Measurements from ENCODE around the gene UNCX. TPM values are rescaled to one million over a fixed set of nuclear protein-coding genes. Genes with fewer than 3 reads are reported as not detected.

Gene UNCX
- total RNA-seq, 1 donor from 2014 or later: not detected

DNA sequence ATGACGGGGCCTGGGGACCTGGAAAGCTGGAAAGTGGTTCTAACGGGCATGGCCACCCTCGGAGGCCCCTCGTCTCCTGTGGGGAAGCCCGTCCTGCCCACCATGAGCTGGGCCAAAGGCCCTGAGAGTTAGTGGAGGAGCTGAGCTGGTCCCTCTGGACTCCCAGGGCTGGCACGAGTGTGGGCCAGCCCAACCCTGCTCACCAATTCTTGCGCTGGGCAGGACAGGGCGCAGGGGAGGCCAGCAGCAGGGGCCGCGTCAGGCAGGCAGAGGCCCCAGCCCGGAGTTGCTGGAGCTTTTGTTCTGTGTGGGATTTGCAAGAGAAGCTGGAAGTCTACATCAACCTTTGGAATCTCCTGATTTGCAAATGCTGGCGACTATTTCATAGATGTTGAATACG is 29.8 kb downstream of the UNCX start:
- intact Hi-C loops (cut with DNase I): no loop called here
- DNase-seq: no peak
- H3K4me3 ChIP-seq: no peak overlapping the region
- no peaks in the 10 kb centered on the region for H3K4me1 ChIP-seq
- H3K9me3 ChIP-seq: no peaks in the 10 kb centered on the region
- peaks cover 56% of the 10 kb centered on the region for H3K27me3 ChIP-seq
- ATAC-seq: no peak
- TF ChIP-seq, protein P1, sequence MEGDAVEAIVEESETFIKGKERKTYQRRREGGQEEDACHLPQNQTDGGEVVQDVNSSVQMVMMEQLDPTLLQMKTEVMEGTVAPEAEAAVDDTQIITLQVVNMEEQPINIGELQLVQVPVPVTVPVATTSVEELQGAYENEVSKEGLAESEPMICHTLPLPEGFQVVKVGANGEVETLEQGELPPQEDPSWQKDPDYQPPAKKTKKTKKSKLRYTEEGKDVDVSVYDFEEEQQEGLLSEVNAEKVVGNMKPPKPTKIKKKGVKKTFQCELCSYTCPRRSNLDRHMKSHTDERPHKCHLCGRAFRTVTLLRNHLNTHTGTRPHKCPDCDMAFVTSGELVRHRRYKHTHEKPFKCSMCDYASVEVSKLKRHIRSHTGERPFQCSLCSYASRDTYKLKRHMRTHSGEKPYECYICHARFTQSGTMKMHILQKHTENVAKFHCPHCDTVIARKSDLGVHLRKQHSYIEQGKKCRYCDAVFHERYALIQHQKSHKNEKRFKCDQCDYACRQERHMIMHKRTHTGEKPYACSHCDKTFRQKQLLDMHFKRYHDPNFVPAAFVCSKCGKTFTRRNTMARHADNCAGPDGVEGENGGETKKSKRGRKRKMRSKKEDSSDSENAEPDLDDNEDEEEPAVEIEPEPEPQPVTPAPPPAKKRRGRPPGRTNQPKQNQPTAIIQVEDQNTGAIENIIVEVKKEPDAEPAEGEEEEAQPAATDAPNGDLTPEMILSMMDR (IDR thresholded peaks at IDR 0.05): no peak
- H3K27ac ChIP-seq: no peak overlapping the region
- H3K36me3 ChIP-seq: no peaks in the 10 kb centered on the region

GRCh38 chr7:1263391-1263951 is 30.8 kb downstream of the UNCX start:
- TF ChIP-seq, protein P1 (IDR thresholded peaks at IDR 0.05): no peak
- peaks cover 46% of the 10 kb centered on the region for H3K27me3 ChIP-seq

DNA sequence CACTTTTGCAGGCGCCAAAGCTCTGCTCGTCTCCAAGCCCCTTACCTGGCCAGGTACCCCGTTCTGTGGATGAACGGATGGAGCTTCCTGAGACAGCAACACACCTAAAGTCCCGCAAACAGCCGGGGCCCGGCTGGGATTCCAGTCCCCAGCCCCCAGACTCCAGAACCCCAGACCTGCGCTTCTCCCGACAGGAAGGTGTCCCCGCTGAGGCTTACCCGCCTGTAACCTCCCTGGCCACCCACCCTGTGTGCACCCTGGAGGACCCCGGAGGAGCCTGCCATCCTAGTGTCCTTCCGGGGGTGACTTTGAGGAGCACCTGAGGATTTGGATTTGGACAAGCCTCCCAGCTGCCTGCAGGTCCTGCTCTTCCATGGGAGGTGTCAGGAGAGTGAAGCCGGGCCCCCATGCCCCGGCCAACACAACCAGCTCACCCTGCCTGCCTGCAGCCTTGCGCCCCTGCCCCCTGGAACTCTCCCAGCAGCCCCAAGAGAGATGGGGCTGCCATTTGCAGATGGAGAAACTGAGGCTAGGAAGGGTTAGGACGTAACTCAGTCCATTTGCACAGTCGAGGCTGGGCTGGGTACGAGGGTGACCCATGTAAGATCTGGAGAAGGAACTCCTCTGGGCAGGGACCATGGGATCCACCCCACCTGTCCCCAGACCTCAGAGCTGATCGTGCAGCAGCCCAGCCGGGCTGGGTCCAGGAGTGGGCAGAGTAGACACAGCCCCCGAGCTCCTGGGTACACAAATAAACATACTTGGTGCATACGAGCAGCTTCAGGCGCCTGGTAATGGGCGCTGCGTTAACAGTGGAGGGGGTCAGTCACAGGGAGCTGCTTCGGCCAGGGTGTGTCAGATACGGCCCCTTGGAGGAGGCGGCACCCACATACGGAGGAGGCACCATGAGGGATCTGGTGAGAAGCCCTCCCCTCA is 31.9 kb downstream of the UNCX start:
- Histone ChIP-seq H3K36me3 (no peaks in the 10 kb centered on the region), H3K9me3 (no peaks in the 10 kb centered on the region), H3K27ac (no peak overlapping the region), H3K27me3 (peaks cover 46% of the 10 kb centered on the region), H3K4me1 (no peaks in the 10 kb centered on the region), H3K4me3 (no peak overlapping the region)
- TF ChIP-seq, protein P1 (IDR thresholded peaks at IDR 0.05): no peak
- no peak for ATAC-seq
- intact Hi-C loops (cut with DNase I): no loop called here
- DNase-seq: no peak

More at GRCh38 chr7:1263391-1263951, 30.8 kb downstream of the UNCX start:
- intact Hi-C loops (cut with DNase I): no loop called here
- no peak for ATAC-seq
- Histone ChIP-seq H3K4me3 (no peak overlapping the region), H3K27ac (no peak overlapping the region), H3K4me1 (no peaks in the 10 kb centered on the region), H3K36me3 (no peaks in the 10 kb centered on the region), H3K9me3 (no peaks in the 10 kb centered on the region)
- no peak for DNase-seq

DNA sequence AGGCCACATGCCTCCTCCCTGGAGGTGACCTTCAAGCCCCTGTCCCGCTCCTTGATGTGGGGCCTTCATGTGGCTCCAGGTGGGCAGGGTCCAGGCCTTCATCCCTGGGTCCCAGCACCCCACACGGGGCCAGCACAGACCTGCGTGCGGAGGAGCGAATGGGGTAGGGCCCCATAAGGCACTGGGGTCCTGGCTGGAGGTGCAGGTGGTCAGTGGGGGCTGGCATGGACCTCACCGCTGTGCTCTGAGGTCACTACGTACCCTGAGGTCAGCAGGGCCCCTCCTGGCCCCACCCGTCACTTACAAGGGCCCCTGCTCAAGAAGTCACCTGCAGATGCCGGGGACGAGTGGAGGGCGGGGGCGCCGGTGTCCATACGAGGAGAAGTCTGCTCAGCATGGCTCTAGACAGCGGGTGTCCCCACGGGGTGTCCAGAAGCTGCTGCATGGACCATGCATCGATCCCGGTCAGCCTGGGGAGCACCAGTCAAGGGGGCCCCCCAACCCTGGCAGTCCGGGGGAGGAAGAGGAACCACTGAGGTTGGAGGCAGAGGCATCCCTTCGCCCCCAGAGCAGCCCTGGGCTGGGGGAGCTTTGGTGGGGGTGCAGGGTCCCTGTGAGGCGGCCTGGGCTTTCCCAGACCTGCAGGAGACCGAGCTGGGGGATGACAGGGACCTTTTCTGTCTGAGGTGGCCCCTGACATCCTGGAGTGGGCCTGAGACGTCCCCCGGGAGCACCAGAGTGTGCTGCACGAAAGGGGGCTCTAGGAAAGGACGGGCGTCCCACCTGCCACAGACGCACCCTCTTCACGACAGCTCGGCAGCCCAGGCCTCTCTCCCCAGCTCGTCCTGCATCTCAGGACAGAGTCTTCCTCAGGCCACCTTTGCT is 34.6 kb downstream of the UNCX start:
- no peak overlapping the region for H3K27ac ChIP-seq
- DNase-seq: no peak
- H3K27me3 ChIP-seq: peaks cover 52% of the 10 kb centered on the region
- no peaks in the 10 kb centered on the region for H3K9me3 ChIP-seq
- H3K4me1 ChIP-seq: no peaks in the 10 kb centered on the region
- H3K4me3 ChIP-seq: no peak overlapping the region
- no peaks in the 10 kb centered on the region for H3K36me3 ChIP-seq
- ATAC-seq: no peak
- TF ChIP-seq, protein P1 (IDR thresholded peaks at IDR 0.05): no peak
- intact Hi-C loops (cut with DNase I): no loop called here

GRCh38 chr7:1268076-1268815 is 35.6 kb downstream of the UNCX start:
- no peaks in the 10 kb centered on the region for H3K4me1 ChIP-seq
- ATAC-seq (peak; percentile 5), DNase-seq (no peak)
- H3K4me3 ChIP-seq: no peak overlapping the region
- no peak overlapping the region for H3K27ac ChIP-seq
- no peaks in the 10 kb centered on the region for H3K9me3 ChIP-seq
- intact Hi-C loops (cut with DNase I): no loop called here
- H3K36me3 ChIP-seq: no peaks in the 10 kb centered on the region
- peaks cover 43% of the 10 kb centered on the region for H3K27me3 ChIP-seq
- TF ChIP-seq, protein P1 (IDR thresholded peaks at IDR 0.05): no peak

All from upper lobe of right lung (tissue), 1 donor.